Hepatocyte (in vitro differentiated cells): Measurements from ENCODE around the gene FMO2.

Experiments used
- EZH2 ChIP-seq: fragments of 200-600 bp; sonication (generic); IDR thresholded peaks from 2 replicates; pipeline ENCODE4 v1.6.1; 2016; ENCODE audit warnings: antibody characterized with exemption, mild to moderate bottlenecking, borderline replicate concordance
- TF ChIP-seq, protein P1 (sequence below): fragments of 200-600 bp; sonication (generic); IDR thresholded peaks from 2 replicates; pipeline ENCODE4 v1.5.1; 2016; ENCODE audit warnings: antibody characterized with exemption, mild to moderate bottlenecking; ENCODE audit not compliant: poor library complexity

DNA sequence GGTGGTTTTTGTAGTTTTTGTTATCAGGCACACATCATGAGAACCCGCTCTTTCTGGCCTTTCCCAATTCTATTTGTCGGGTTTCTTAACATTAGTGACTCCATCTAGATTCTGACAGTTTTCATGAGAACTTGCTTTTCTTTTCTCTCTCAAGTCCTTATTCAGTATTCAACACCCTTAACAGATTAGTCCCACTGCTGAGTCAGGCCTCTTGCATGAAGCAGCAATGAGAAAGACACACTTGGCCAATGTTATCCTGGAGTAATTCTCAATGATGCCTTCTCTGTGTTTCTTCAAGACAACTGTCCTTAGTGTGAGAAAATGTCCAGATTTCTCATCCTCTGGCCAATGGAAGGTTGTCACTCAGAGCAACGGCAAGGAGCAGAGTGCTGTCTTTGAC, 11.3 kb downstream of the FMO2 start:
- TF ChIP-seq, protein P1, sequence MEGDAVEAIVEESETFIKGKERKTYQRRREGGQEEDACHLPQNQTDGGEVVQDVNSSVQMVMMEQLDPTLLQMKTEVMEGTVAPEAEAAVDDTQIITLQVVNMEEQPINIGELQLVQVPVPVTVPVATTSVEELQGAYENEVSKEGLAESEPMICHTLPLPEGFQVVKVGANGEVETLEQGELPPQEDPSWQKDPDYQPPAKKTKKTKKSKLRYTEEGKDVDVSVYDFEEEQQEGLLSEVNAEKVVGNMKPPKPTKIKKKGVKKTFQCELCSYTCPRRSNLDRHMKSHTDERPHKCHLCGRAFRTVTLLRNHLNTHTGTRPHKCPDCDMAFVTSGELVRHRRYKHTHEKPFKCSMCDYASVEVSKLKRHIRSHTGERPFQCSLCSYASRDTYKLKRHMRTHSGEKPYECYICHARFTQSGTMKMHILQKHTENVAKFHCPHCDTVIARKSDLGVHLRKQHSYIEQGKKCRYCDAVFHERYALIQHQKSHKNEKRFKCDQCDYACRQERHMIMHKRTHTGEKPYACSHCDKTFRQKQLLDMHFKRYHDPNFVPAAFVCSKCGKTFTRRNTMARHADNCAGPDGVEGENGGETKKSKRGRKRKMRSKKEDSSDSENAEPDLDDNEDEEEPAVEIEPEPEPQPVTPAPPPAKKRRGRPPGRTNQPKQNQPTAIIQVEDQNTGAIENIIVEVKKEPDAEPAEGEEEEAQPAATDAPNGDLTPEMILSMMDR: no peak
- no peak for TF ChIP-seq EZH2
